OCI-LY7 (cell line): ENCODE results near the gene XNDC1N. TPM values are rescaled to one million over a fixed set of nuclear protein-coding genes. Genes with fewer than 3 reads are reported as not detected.

Experiments
- BruUV-seq: library from RNA; stranded (reverse); fragments of 400-500 nt; replicated peaks from 2 replicates; lab custom pipeline; 2021; lab: Mats Ljungman, UMichigan
- CTCF ChIA-PET: fragments of 300-600 bp; sonication (Branson Sonifier 250); formaldehyde crosslinking; loops from one replicate; lab custom pipeline; 2022; ENCODE audit warnings: antibody characterized with exemption; ENCODE audit not compliant: unreplicated experiment; lab: Charles Lee
- POLR2A ChIA-PET: fragments of 300-600 bp; sonication (Branson Sonifier 250); formaldehyde crosslinking; loops from one replicate; lab custom pipeline; 2022; ENCODE audit warnings: antibody characterized with exemption; lab: Charles Lee
- DNase-seq: peaks from one replicate; pipeline ENCODE4 v3.0.0-alpha.2; 2015; ENCODE audit warnings: low spot score
- H2AFZ ChIP-seq: fragments of 200-600 bp; sonication (generic), shearing (Covaris generic); 2 replicates; pipeline ENCODE4 v1.6.1; 2014; ENCODE audit warnings: mild to moderate bottlenecking, antibody characterized with exemption, low read length, moderate library complexity
- H3K27ac ChIP-seq: fragments of 200-600 bp; sonication (generic); 2 replicates; pipeline ENCODE4 v1.5.1; 2014; ENCODE audit warnings: mixed run types, low read depth, mild to moderate bottlenecking, moderate library complexity, low read length, inconsistent platforms; ENCODE audit not compliant: poor library complexity, severe bottlenecking
- H3K36me3 ChIP-seq: fragments of 200-600 bp; sonication (generic); 2 replicates; pipeline ENCODE4 v1.6.1; 2014; ENCODE audit warnings: mild to moderate bottlenecking, antibody characterized with exemption, low read length, moderate library complexity, mixed read lengths; ENCODE audit not compliant: insufficient read depth
- H3K4me1 ChIP-seq: fragments of 200-600 bp; sonication (generic); 2 replicates; pipeline ENCODE4 v1.5.1; 2014; ENCODE audit warnings: mild to moderate bottlenecking, low read length; ENCODE audit not compliant: insufficient read depth, poor library complexity, severe bottlenecking
- H3K4me2 ChIP-seq: fragments of 200-600 bp; sonication (generic); 2 replicates; pipeline ENCODE4 v1.6.1; 2014; ENCODE audit warnings: mild to moderate bottlenecking, low read length
- H3K4me3 ChIP-seq: fragments of 200-600 bp; sonication (generic); 2 replicates; pipeline ENCODE4 v1.5.1; 2014; ENCODE audit warnings: mild to moderate bottlenecking, low read depth, low read length; ENCODE audit not compliant: poor library complexity, severe bottlenecking
- H3K79me2 ChIP-seq: fragments of 200-600 bp; sonication (generic); 2 replicates; pipeline ENCODE4 v1.6.1; 2016; ENCODE audit warnings: low read depth, mild to moderate bottlenecking, low read length, moderate library complexity, mixed read lengths; ENCODE audit not compliant: insufficient read depth
- H3K9me2 ChIP-seq: fragments of 200-600 bp; sonication (generic); 2 replicates; pipeline ENCODE4 v1.6.1; 2016; ENCODE audit warnings: mild to moderate bottlenecking, low read length, mixed read lengths; ENCODE audit not compliant: insufficient read depth
- H3K9me3 ChIP-seq: fragments of 200-600 bp; sonication (generic); 2 replicates; pipeline ENCODE4 v1.6.1; 2014; ENCODE audit warnings: mild to moderate bottlenecking, mixed run types, low read length, mixed read lengths
- H4K20me1 ChIP-seq: fragments of 200-600 bp; sonication (generic); 2 replicates; pipeline ENCODE4 v1.6.1; 2014; ENCODE audit warnings: mild to moderate bottlenecking, antibody characterized with exemption, low read length, moderate library complexity, mixed read lengths; ENCODE audit not compliant: insufficient read depth
- CTCF ChIP-seq: fragments of 200-600 bp; sonication (generic); conservative IDR thresholded peaks from 2 replicates; pipeline ENCODE4 v1.5.1; 2014; ENCODE audit warnings: mild to moderate bottlenecking, antibody characterized with exemption, low read length, moderate library complexity, mixed read lengths
- EZH2phosphoT487 ChIP-seq: fragments of 200-600 bp; sonication (generic); IDR thresholded peaks from 2 replicates; pipeline ENCODE4 v1.6.1; 2018; ENCODE audit warnings: low read depth, borderline replicate concordance, mild to moderate bottlenecking, mixed run types, antibody characterized with exemption, low read length, moderate library complexity, mixed read lengths
- intact Hi-C: fragments of 100-400 bp; cut with micrococcal nuclease; formaldehyde crosslinking; loops from one replicate; pipeline ENCODE4 v1.10.0; 2022; ENCODE audit not compliant: unreplicated experiment
- total RNA-seq, 2 experiments: library from RNA; depleted of rRNA in 1 of 2; stranded (reverse); fragments of >200 nt in 1 of 2; shearing (Covaris generic) in 1 of 2; gene quantifications; 2 replicates each; pipeline ENCODE4 v1.2.3, GENCODE V29; 2014 to 2022

The XNDC1N gene
- total RNA-seq, 2 experiments from 2014 or later: 32.2 to 33.4 TPM

DNA sequence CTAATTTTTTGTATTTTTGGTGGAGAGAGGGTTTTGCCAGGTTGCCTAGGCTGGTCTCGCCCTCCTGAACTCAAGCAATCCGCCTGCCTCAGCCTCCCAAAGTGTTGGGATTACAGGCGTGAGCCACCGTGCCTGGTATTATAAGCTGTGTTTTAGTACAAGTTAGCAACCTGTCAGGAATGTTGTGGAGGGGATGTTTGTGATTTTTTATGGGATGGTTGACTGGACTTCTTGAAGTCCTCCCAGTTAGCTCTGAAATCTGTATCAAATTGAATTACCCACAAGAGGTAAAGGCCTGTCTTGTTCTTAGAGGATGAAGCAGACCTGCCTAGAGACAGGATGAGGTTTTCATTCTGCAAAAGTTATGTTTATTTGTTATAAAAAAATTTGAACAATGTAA is 36.2 kb upstream of the XNDC1N start:
- Histone ChIP-seq H3K4me3 (no peak overlapping the region), H3K79me2 (no peaks in the 10 kb centered on the region), H4K20me1 (no peaks in the 10 kb centered on the region), H3K4me2 (no peak overlapping the region), H3K27ac (no peak overlapping the region), H3K9me2 (no peaks in the 10 kb centered on the region), H3K36me3 (peaks cover 82% of the 10 kb centered on the region), H3K4me1 (peaks cover 8% of the 10 kb centered on the region), H2AFZ (no peak overlapping the region), H3K9me3 (no peaks in the 10 kb centered on the region)
- intact Hi-C loops: no loop called here
- ChIA-PET CTCF (no interaction called here), POLR2A (interaction anchor here (0.6 to 0.9 kb wide), 2 partner anchors 34 to 1686 kb away, joined by 3 to 5 read pairs; no protein-coding TSS in a partner anchor)
- no peak for DNase-seq
- no peak for TF ChIP-seq EZH2phosphoT487
- TF ChIP-seq CTCF: no peak
- no TSS peak for BruUV-seq

- CTCF ChIA-PET: no interaction called here
- no peaks in the 10 kb centered on the region for H4K20me1 ChIP-seq
Measured at GRCh38 chr11:71963468-71963867, 35.1 kb upstream of the XNDC1N start.

More at GRCh38 chr11:71963468-71963867, 35.1 kb upstream of the XNDC1N start:
- intact Hi-C loops: no loop called here
- peaks cover 8% of the 10 kb centered on the region for H3K4me1 ChIP-seq
- no peaks in the 10 kb centered on the region for H3K79me2 ChIP-seq
- no peak overlapping the region for H3K27ac ChIP-seq
- TF ChIP-seq CTCF (no peak), EZH2phosphoT487 (no peak)
- no peak for DNase-seq
- H3K36me3 ChIP-seq: peaks cover 72% of the 10 kb centered on the region
- POLR2A ChIA-PET: no interaction called here
- no peak overlapping the region for H3K4me2 ChIP-seq
- no TSS peak for BruUV-seq
- no peak overlapping the region for H2AFZ ChIP-seq
- H3K9me2 ChIP-seq: no peaks in the 10 kb centered on the region
- no peaks in the 10 kb centered on the region for H3K9me3 ChIP-seq
- no peak overlapping the region for H3K4me3 ChIP-seq
